Stimulated activated CD8-positive, alpha-beta memory T cell treated with anti-CD3 and anti-CD28 coated beads, Interleukin-15, amount 100 ng/mL, for 4 hours (primary cell): ENCODE results near the gene ELANE.

ENCODE experiments used
- DNase-seq, 2 donors: peaks; one replicate each; pipeline ENCODE4 v3.0.0-alpha.2; 2020; ENCODE audit warnings: low read depth in 2 of 2

The ELANE gene

DNA sequence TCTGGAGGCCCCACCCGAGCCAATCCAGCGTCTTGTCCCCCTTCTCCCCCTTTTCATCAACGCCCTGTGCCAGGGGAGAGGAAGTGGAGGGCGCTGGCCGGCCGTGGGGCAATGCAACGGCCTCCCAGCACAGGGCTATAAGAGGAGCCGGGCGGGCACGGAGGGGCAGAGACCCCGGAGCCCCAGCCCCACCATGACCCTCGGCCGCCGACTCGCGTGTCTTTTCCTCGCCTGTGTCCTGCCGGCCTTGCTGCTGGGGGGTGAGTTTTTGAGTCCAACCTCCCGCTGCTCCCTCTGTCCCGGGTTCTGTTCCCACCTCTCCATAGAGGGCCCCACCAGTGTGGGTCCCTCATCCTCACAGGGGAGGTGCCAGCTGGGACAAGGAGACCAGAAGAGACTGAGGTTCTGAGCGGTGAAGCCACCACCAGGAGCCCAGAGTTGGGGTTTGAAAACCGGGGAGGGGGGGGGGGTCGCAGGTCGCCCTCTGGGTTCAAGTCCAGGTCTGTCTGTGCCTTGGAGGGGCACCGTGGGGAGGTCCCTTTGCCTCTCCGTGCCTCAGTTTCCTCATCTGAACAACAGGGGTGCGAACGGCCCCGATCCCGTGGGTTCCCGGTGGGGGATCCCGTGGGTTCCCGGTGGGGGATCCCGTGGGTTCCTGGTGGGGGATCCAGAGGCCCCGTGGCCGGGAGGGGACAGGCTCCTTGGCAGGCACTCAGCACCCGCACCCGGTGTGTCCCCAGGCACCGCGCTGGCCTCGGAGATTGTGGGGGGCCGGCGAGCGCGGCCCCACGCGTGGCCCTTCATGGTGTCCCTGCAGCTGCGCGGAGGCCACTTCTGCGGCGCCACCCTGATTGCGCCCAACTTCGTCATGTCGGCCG lies at the start of gene ELANE:
ELANE (plus strand) TSS at position 168 of the 878 bp plus-strand sequence; CDS start at position 194, 26 bp downstream.
- DNase-seq = no peak

DNA sequence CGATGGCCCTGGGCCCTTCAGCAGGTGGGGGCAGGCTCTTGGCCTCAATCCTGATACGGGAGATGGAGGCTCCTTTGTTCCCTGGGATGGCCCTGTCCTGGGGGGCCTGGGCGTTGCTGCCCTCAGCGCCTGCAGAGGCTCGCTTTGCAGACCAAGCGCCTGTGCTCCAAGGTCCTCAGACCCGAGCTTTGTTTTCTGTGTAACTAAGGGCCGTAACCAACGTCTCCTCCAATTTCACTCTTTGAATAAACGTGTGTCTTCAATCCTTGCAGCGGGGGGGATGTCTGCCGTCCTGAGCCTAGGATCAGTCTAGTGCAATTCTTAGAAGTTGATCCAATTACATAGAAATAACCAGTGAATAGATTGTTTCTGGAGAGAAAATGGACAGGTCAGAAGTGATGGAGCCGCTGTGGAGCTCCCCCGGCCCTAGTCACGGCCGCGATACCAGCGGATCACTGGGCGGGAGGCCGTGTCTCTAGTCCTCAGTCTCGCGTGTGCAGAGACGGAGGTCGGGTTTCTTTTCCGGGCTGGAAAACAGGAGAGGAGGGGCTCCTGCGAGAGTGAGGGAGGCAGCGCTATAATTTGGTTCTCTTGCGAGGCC lies 49.5 kb upstream of the ELANE start:
- DNase-seq = no peak

DNA sequence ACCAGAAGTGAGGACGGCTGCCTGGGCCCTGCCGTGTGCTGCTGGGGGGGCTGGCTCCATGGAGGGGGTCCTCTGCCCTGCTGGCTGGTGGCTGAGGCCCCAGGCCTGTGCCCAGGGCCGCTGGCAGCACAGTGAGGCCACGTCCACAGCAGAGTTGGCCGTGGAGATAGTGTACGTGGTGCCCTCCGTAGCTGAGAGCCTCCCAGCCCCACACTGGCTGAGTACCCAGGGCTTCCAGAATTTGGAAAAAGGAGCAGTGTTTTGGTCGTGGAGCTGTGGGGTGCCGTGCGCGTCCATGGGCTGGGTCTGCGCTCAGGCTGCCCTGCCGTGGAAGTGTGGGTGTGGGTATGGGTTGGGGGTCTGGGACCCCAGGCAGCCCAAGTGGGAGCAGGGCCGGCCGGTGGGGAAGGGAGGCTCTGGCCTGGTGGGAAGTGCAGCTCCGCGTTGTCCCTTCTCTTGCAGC lies 49.0 kb upstream of the ELANE start:
- no peak for DNase-seq

DNA sequence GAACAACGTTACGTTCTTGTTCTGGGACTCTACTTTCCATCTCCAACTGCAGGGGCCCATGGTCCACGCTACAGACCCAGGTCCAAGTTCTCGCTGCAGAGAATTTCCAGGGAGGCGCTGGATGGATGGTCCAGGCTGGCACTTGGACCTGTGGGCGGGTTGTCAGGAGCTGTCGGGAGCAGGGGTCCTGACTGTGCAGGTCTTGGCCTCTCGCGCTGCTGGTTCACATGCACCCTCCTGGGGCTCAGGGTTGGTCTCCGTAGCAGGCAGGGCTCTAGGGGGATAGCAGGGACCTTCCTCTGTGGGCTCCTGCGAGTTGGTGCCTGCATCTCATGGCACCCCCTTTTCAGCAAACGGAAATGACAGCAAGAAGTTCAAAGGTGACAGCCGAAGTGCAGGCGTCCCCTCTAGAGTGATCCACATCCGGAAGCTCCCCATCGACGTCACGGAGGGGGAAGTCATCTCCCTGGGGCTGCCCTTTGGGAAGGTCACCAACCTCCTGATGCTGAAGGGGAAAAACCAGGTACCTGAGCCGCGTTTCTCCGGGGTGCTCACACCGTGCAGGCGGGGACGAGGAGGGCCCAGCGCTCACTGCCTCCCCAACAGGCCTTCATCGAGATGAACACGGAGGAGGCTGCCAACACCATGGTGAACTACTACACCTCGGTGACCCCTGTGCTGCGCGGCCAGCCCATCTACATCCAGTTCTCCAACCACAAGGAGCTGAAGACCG lies 48.3 kb upstream of the ELANE start:
- DNase-seq = no peak

DNA sequence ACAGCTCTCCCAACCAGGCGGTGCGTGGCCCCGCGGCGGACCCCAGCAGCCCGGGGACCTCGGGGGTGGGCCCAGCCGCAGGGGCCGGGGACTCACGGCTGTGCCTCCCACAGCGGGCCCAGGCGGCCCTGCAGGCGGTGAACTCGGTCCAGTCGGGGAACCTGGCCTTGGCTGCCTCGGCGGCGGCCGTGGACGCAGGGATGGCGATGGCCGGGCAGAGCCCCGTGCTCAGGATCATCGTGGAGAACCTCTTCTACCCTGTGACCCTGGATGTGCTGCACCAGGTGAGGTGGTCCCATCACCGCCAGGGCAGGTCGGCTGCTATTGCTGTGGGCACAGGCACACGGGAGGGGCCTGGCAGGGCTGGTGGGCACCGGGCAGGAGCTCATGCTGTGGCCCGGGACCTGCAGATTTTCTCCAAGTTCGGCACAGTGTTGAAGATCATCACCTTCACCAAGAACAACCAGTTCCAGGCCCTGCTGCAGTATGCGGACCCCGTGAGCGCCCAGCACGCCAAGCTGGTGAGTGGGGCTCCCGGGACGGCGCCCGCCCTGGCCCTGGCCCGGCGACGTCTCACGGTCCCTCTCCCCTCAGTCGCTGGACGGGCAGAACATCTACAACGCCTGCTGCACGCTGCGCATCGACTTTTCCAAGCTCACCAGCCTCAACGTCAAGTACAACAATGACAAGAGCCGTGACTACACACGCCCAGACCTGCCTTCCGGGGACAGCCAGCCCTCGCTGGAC lies 47.5 kb upstream of the ELANE start:
- no peak for DNase-seq

DNA sequence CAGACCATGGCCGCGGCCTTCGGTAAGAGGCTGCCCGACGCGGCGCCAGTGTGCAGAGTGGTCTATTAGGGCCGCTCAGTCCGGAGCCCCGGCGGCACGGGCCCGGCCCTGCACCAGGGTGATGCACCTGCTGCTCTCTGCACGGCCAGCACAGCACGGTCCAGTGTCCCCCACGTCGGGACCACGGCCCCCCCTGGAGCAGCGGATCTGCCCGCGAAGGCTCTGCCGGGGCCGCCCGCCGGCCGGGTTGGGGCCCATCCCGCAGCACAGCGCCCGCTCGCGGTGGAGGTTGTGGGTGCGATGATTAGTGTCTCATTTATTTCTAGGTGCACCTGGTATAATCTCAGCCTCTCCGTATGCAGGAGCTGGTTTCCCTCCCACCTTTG lies 46.9 kb upstream of the ELANE start:
- DNase-seq = no peak

DNA sequence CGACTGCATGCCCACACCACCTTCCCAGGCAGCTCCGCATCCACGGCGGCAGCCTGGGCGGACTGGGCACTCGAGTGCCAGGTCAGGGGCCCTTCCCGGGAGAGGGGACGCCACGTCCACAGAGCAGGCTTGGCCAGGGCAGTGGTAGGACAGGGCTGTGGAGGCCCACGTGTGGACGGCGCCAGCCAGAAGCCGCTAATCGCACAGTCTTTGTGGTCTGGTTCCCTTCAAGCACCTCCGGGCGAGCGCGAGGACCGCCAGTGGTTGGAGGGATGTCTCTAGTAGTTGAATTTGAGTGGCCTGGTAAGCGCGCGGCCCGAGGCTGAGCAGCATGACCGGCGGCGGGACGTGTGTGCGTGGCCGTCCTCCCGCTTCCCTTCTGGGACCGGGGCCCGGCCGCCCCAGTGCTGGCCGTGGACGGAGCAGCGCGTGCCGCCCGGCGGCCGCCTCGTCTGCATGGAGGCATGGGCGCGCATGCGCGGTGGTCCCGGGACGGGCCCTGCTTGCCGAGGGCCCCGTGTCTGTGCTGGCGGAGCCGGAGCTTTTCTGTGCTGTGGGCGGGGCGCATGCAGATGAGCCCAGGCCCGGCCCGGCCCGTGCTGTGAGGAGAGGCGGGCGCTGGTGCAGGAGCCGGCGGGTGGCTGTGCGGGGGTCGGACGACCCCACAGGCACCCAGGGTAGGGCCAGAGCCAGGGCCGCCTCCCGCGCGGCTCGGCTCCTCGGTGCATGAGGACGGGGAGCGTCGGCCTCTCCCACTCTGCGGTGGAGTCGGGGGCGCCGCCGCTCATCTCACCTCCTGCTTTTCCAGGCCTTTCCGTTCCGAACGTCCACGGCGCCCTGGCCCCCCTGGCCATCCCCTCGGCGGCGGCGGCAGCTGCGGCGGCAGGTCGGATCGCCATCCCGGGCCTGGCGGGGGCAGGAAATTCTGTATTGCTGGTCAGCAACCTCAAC lies 46.2 kb upstream of the ELANE start:
- DNase-seq = no peak

DNA sequence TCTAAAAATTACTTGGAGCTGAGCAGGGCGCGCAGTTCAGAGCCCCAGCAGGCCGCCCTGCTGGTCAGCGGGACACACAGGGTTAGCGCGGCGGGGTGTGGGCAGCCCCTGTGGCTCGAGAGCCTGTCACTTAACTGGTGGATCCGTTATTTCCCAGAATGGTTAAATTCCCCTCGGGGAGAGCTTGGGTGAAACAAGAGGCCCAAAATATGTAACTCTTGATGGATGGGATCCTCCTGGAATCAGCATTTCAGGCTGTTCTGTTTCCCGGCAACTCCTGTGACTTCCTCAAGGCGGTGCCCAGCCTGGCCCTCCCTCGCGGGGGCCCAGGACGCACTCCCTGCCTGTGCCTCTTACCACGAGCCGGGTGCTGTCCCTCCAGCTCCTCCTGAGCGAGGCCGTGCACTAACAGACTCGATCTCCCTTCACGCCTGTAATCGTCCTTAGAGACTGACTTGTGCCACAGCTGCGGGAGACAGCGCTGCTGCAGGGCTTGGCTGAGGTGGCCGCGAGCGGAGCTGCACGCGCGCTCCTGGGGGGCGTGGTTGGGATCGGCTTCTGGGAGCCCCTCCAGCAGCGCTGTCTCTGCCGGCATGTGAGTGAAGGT lies 45.2 kb upstream of the ELANE start:
- DNase-seq = no peak

DNA sequence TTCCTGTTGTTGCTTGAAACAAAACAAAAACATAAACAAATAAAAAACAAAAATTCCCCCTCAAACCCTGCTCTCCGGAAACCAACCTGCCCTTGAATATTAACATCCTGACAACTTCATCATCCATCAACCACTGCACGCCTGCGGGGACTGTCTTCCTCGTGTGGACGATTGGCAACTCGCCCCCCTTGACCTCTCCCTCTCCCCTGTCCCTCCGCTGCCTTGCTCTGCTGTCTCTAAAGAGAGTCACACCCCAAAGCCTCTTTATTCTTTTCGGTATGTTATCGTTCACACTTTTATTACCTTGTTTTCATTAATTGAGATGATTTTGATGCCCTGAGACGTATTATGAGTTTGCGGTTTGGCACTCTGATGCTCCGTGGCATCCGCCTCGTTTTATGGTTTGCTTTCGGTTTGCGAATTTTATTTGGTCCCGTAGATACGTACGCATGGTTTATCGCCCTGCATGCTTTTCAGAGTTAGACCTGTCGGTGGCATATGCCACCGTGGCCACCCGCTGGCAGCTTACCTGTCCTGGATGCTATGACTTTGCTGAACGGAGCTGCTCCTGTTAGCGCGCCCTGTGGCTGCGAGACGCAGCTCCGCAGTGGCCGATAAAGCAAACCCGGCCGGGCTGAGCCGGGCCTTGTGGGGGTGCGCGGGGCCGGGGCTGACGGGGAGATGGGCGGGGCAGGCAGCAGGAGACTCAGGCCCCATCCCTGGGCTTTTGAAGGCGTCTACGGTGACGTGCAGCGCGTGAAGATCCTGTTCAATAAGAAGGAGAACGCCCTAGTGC lies 44.3 kb upstream of the ELANE start:
- DNase-seq = no peak

DNA sequence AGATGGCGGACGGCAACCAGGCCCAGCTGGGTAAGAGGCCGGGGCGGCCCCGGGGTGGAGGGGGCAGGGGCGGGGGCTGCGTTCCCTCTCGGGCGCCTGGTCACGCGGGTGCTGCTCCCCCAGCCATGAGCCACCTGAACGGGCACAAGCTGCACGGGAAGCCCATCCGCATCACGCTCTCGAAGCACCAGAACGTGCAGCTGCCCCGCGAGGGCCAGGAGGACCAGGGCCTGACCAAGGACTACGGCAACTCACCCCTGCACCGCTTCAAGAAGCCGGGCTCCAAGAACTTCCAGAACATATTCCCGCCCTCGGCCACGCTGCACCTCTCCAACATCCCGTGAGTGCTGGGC lies 43.7 kb upstream of the ELANE start:
- DNase-seq = no peak

DNA sequence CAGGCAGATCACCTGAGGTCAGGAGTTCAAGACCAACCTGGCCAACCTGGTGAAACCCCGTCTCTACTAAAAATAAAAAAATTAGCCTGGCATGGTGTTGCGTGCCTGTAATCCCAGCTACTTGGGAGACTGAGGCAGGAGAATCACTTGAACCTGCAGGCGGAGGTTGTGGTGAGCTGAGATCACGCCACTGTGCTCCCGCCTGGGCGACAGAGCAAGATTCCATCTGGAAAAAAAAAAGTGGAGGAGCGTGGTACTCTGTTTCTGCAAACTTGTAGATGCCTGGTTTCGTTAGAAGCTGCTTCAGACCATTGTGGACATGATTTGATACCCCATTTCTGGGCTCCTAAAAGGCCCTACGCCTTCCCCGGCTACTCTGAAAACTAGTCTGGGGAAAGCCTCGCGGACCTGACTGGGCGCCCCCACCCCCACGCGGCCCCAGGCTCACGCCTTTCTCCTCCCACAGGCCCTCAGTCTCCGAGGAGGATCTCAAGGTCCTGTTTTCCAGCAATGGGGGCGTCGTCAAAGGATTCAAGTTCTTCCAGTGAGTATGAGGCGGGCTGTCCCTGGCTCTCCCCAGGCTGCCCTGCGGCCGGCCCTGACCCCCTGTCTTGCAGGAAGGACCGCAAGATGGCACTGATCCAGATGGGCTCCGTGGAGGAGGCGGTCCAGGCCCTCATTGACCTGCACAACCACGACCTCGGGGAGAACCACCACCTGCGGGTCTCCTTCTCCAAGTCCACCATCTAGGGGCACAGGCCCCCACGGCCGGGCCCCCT lies 41.8 kb upstream of the ELANE start:
- no peak for DNase-seq

DNA sequence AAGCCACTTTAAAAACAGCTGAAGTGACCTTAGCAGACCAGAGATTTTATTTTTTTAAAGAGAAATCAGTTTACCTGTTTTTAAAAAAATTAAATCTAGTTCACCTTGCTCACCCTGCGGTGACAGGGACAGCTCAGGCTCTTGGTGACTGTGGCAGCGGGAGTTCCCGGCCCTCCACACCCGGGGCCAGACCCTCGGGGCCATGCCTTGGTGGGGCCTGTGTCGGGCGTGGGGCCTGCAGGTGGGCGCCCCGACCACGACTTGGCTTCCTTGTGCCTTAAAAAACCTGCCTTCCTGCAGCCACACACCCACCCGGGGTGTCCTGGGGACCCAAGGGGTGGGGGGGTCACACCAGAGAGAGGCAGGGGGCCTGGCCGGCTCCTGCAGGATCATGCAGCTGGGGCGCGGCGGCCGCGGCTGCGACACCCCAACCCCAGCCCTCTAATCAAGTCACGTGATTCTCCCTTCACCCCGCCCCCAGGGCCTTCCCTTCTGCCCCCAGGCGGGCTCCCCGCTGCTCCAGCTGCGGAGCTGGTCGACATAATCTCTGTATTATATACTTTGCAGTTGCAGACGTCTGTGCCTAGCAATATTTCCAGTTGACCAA lies 41.1 kb upstream of the ELANE start:
- DNase-seq = no peak

DNA sequence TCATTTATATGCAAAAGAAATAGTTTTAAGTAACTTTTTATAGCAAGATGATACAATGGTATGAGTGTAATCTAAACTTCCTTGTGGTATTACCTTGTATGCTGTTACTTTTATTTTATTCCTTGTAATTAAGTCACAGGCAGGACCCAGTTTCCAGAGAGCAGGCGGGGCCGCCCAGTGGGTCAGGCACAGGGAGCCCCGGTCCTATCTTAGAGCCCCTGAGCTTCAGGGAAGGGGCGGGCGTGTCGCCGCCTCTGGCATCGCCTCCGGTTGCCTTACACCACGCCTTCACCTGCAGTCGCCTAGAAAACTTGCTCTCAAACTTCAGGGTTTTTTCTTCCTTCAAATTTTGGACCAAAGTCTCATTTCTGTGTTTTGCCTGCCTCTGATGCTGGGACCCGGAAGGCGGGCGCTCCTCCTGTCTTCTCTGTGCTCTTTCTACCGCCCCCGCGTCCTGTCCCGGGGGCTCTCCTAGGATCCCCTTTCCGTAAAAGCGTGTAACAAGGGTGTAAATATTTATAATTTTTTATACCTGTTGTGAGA lies 40.5 kb upstream of the ELANE start:
- DNase-seq = no peak

DNA sequence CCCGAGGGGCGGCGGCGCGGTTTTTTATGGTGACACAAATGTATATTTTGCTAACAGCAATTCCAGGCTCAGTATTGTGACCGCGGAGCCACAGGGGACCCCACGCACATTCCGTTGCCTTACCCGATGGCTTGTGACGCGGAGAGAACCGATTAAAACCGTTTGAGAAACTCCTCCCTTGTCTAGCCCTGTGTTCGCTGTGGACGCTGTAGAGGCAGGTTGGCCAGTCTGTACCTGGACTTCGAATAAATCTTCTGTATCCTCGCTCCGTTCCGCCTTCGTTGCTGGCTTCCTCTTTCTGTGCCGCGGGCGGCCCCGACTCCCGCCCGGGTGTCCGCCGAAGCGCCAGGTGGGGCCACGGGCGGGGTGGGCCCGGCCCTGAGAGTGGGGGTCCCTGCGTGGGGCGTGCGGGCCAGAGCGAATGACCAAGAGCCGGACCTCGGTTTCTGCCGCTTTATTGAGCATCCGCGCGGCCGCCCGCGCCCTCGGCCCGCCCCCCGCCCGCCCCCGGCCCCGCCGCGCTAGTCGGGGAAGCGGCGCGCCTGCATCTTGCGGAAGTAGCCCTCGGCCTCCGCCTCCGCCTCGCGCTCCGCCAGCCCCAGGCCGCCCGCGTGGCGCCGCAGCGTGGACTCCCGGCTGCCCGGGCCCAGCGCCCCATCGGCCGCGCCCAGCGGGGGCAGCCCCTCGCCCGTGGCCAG lies 39.9 kb upstream of the ELANE start:
- DNase-seq = no peak

DNA sequence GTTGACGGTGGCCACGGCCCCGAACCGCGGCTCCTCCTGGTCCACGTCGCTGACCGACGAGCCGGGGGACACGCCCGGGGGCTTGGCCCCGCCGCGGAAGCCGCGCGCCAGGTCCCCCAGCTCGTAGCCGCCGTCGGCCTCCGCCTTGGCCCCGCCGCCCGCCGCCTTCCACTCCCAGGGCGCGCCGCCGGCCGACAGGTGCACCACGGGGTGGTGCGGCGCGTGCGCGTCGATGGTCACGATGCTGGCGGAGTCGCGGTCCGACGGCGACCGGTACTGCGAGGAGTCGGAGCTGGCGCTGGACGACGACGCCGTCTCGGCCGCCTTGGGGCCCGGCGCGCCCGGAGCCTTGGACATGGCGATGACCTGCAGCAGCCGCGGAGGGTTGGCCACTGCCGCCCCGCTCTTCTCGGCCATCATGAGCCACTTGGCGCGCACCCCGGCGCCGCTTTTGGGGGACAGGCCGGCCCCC lies 39.3 kb upstream of the ELANE start:
- DNase-seq = no peak

DNA sequence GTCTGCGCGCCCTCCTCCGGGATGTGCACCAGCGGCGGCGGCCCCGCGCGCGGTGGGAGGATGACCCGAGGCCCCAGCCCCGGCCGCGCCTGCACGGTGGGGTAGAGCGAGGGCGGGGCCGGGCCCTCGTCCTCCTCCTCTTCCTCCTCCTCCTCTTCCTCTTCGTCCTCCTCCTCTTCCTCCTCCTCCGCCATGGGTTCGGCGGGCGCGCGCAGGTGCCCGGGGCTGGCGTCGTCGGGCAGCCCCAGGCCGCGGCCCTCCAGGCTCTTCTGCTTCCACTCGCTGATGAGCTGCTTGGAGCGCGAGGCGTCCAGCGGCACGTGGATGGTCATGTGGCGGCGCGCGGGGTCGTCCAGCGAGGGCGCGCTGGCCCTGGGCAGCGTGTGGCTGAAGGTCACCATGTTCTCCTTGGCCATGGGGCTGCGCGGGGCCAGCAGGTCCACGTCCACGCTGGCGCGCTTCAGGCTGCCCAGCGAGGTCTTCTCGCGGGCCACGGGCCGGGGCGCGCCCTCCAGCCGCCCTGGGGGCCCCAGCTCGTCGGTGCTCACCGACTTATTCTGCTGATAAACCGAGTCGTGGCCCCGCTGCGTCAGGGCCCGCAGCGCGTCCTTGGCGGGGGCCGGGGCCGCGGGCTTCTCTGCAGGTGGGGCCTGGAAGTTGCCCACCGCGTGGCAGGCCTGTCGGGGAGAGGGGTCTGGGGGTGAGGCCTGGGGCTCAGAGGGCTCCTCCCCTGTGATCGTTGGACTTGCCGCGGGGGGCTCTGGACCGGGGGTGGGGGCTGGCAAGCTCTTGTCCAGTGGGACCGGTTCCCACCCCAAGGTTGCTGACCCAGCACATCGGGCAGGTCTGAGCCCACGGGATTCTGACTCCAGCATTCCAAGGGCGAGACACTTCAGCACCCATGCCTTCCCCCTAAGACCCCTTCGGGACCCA lies 38.6 kb upstream of the ELANE start:
- DNase-seq = no peak
